Activated CD8-positive, alpha-beta memory T cell treated with anti-CD3 and anti-CD28 coated beads for 24 hours (primary cell): Measurements from ENCODE around the gene FAM236D.
"Not testable (repeated sequence)": the region's sequence is repeated elsewhere in the genome, so short reads cannot be mapped to it uniquely, and the experiment has no call there.

Source experiments
- DNase-seq: peaks from one replicate; pipeline ENCODE4 v3.0.0-alpha.2; 2020

The FAM236D gene

GRCh38 chrX:72808110-72808509, at the start of gene FAM236D:
Gene FAM236D (minus strand): TSS chrX:72808210. CDS start chrX:72808110, 100 bp downstream.
- DNase-seq = not testable (repeated sequence)

GRCh38 chrX:72837532-72837931, 29.5 kb upstream of the FAM236D start:
- DNase-seq = not testable (repeated sequence)

- not testable (repeated sequence) for DNase-seq
These were observed 22.7 kb upstream of the FAM236D start for GRCh38 chrX:72830701-72831100.

GRCh38 chrX:72790390-72790789, 17.6 kb downstream of the FAM236D start:
- DNase-seq = not testable (repeated sequence)

- not testable (repeated sequence) for DNase-seq
These were observed 19.9 kb downstream of the FAM236D start for GRCh38 chrX:72788142-72788541.

- not testable (repeated sequence) for DNase-seq
These were observed 24.0 kb downstream of the FAM236D start for GRCh38 chrX:72783964-72784363.

GRCh38 chrX:72783365-72783936, 24.6 kb downstream of the FAM236D start:
- DNase-seq = not testable (repeated sequence)

- not testable (repeated sequence) for DNase-seq
These were observed 25.4 kb downstream of the FAM236D start, which contains the start of gene FAM236B for GRCh38 chrX:72782560-72782959. Gene FAM236B (minus strand): TSS chrX:72782660. CDS start chrX:72782560, 100 bp downstream.

GRCh38 chrX:72778146-72778545, 29.9 kb downstream of the FAM236D start:
- DNase-seq = not testable (repeated sequence)

- not testable (repeated sequence) for DNase-seq
These were observed 30.6 kb downstream of the FAM236D start for GRCh38 chrX:72777467-72777790.

GRCh38 chrX:72776653-72777466, 31.1 kb downstream of the FAM236D start, which contains the start of gene DMRTC1B:
Gene DMRTC1B (plus strand): TSS chrX:72776890. CDS start chrX:72845136, 68,246 bp downstream.
- DNase-seq = not testable (repeated sequence)

- DNase-seq = not testable (repeated sequence)
These were observed 47.6 kb downstream of the FAM236D start for GRCh38 chrX:72760454-72760853.
